Stromal cell of bone marrow (primary cell): ENCODE measurements around the gene UPB1.
A peak's percentile ranks its signal among the peaks of the same experiment; 100 is the strongest.
"Not testable (repeated sequence)": the region's sequence is repeated elsewhere in the genome, so short reads cannot be mapped to it uniquely, and the experiment has no call there.

Source experiments
- DNase-seq: peaks from one replicate; pipeline ENCODE4 v3.0.0-alpha.2; 2012; ENCODE audit warnings: low read depth

The UPB1 gene

GRCh38 chr22:24482575-24482974, 12.6 kb upstream of the UPB1 start:
- DNase-seq = peak; percentile 56

- no peak for DNase-seq
These were observed 12.1 kb upstream of the UPB1 start for GRCh38 chr22:24482998-24483397.

- no peak for DNase-seq
These were observed 11.1 kb upstream of the UPB1 start for GRCh38 chr22:24483976-24484545.

- DNase-seq = no peak
These were observed 10.0 kb upstream of the UPB1 start for GRCh38 chr22:24485170-24485569.

GRCh38 chr22:24485608-24486007, 9.5 kb upstream of the UPB1 start:
- no peak for DNase-seq

- peak; percentile 41 for DNase-seq
These were observed 8.6 kb upstream of the UPB1 start for GRCh38 chr22:24486501-24486921.

GRCh38 chr22:24489011-24489410, 6.1 kb upstream of the UPB1 start:
- no peak for DNase-seq

GRCh38 chr22:24489434-24489833, 5.7 kb upstream of the UPB1 start:
- not testable (repeated sequence) for DNase-seq

GRCh38 chr22:24492391-24492790, 2.7 kb upstream of the UPB1 start:
- DNase-seq = no peak

GRCh38 chr22:24494167-24494527, 985 bp upstream of the UPB1 start:
- DNase-seq = no peak

GRCh38 chr22:24495365-24495675, 188 bp downstream of the UPB1 start:
- DNase-seq = no peak

- DNase-seq = no peak
These were observed 1.1 kb downstream of the UPB1 start for GRCh38 chr22:24496234-24496633.

- no peak for DNase-seq
These were observed 1.5 kb downstream of the UPB1 start for GRCh38 chr22:24496661-24497060.

GRCh38 chr22:24497841-24498258, 2.7 kb downstream of the UPB1 start:
- DNase-seq = no peak

- DNase-seq = no peak
These were observed 3.7 kb downstream of the UPB1 start for GRCh38 chr22:24498824-24499223.

- no peak for DNase-seq
These were observed 4.7 kb downstream of the UPB1 start for GRCh38 chr22:24499706-24500276.

- DNase-seq = no peak
These were observed 5.2 kb downstream of the UPB1 start for GRCh38 chr22:24500277-24500820.

GRCh38 chr22:24501301-24502005, 6.3 kb downstream of the UPB1 start:
- DNase-seq = no peak

GRCh38 chr22:24502034-24502433, 6.9 kb downstream of the UPB1 start:
- no peak for DNase-seq

GRCh38 chr22:24502541-24502940, 7.4 kb downstream of the UPB1 start:
- no peak for DNase-seq

- no peak for DNase-seq
These were observed 8.2 kb downstream of the UPB1 start for GRCh38 chr22:24503137-24503842.

GRCh38 chr22:24503843-24504338, 8.8 kb downstream of the UPB1 start:
- no peak for DNase-seq

- DNase-seq = no peak
These were observed 9.4 kb downstream of the UPB1 start for GRCh38 chr22:24504540-24504939.
